ENCODE measurements around the gene PFDN2.
"Not testable (repeated sequence)": the region's sequence is repeated elsewhere in the genome, so short reads cannot be mapped to it uniquely, and the experiment has no call there.

GRCh38 chr1:161065681-161066080, 52.2 kb downstream of the PFDN2 start:
- not testable (repeated sequence) for TF ChIP-seq CTCF (IDR thresholded peaks at IDR 0.05; ENCODE audit: low read length); EZH2 (optimal IDR thresholded peaks at IDR 0.05; ENCODE audit: low read depth, low read length)

Data from MM.1S (cell line).